NCI-H460 (cell line): ENCODE measurements around the gene GDF11. TPM values are rescaled to one million over a fixed set of nuclear protein-coding genes. Genes with fewer than 3 reads are reported as not detected.
"Not testable (repeated sequence)": the region's sequence is repeated elsewhere in the genome, so short reads cannot be mapped to it uniquely, and the experiment has no call there.

Source experiments
- DNase-seq: peaks from one replicate; pipeline ENCODE4 v3.0.0-alpha.2; 2016; ENCODE audit warnings: low read depth; ENCODE audit errors: extremely low read depth
- total RNA-seq: library from RNA; depleted of rRNA; stranded (reverse); fragments of >200 nt; shearing (Covaris generic); gene quantifications from 2 replicates; pipeline ENCODE4 v1.2.3, GENCODE V29; 2014

GDF11 gene
- total RNA-seq, 1 experiment from 2014 or later: 2.0 TPM

GRCh38 chr12:55737581-55738122, 5.3 kb upstream of the GDF11 start:
- DNase-seq: no peak

GRCh38 chr12:55738123-55739024, 4.5 kb upstream of the GDF11 start:
- peak; percentile 83 for DNase-seq

- no peak for DNase-seq
These were observed 3.9 kb upstream of the GDF11 start for GRCh38 chr12:55739025-55739378.

GRCh38 chr12:55741931-55742680, 816 bp upstream of the GDF11 start:
- no peak for DNase-seq

- peak; percentile 41 for DNase-seq
These were observed 751 bp downstream of the GDF11 start for GRCh38 chr12:55743406-55744339.

- DNase-seq: no peak
These were observed 1.6 kb downstream of the GDF11 start for GRCh38 chr12:55744340-55745030.

GRCh38 chr12:55745361-55746173, 2.6 kb downstream of the GDF11 start:
- DNase-seq: no peak

- DNase-seq: no peak
These were observed 3.4 kb downstream of the GDF11 start for GRCh38 chr12:55746174-55746912.

GRCh38 chr12:55746913-55747231, 4.0 kb downstream of the GDF11 start:
- DNase-seq: no peak

GRCh38 chr12:55748230-55748993, 5.5 kb downstream of the GDF11 start:
- DNase-seq: no peak

GRCh38 chr12:55755246-55755645, 12.3 kb downstream of the GDF11 start:
- DNase-seq: no peak

- no peak for DNase-seq
These were observed 14.8 kb downstream of the GDF11 start for GRCh38 chr12:55757701-55758100.

- not testable (repeated sequence) for DNase-seq
These were observed 15.7 kb downstream of the GDF11 start for GRCh38 chr12:55758575-55758974.

GRCh38 chr12:55760663-55761062, 17.7 kb downstream of the GDF11 start:
- DNase-seq: no peak

GRCh38 chr12:55762646-55763045, 19.7 kb downstream of the GDF11 start:
- no peak for DNase-seq

- DNase-seq: no peak
These were observed 22.9 kb downstream of the GDF11 start for GRCh38 chr12:55765736-55766290.

GRCh38 chr12:55767156-55767555, 24.2 kb downstream of the GDF11 start:
- DNase-seq: no peak
